Esophagus muscularis mucosa (tissue), 4 donors: ENCODE data around the gene MIS12. TPM values are rescaled to one million over a fixed set of nuclear protein-coding genes. Genes with fewer than 3 reads are reported as not detected.
A peak's percentile ranks its signal among the peaks of the same experiment; 100 is the strongest.

Experiments
- DNase-seq: peaks from one replicate; pipeline ENCODE4 v3.0.0-alpha.2; 2017; ENCODE audit errors: extremely low spot score
- H3K27ac ChIP-seq, 4 donors: fragments of 200-600 bp; sonication (generic); replicated peaks in 1 of 4; 1 replicate in 3 of 4; 2 replicates in 1 of 4; pipeline ENCODE4 v1.5.1; 2016 to 2019; ENCODE audit warnings: mild to moderate bottlenecking in 1 of 4
- H3K27me3 ChIP-seq, 4 donors: fragments of 200-600 bp; sonication (generic); one replicate each; pipeline versions ENCODE4 v1.5.1 to v1.6.0; 2016 to 2019
- H3K36me3 ChIP-seq, 4 donors: fragments of 200-600 bp; sonication (generic); one replicate each; pipeline ENCODE4 v1.5.1; 2016 to 2019
- H3K4me1 ChIP-seq, 4 donors: fragments of 200-600 bp; sonication (generic); one replicate each; pipeline ENCODE4 v1.5.1; 2016 to 2019
- H3K4me3 ChIP-seq, 4 donors: fragments of 200-600 bp; sonication (generic); 1 replicate in 2 of 4; 2 replicates in 2 of 4; pipeline ENCODE4 v1.5.1; 2016 to 2019; ENCODE audit warnings: mild to moderate bottlenecking in 4 of 4, moderate library complexity in 1 of 4
- H3K9me3 ChIP-seq, 4 donors: fragments of 200-600 bp; sonication (generic); 1 replicate in 3 of 4; 2 replicates in 1 of 4; pipeline ENCODE4 v1.5.1; 2016 to 2019
- CTCF ChIP-seq, 3 experiments: fragments of 200-600 bp in 2 of 3; fragments of 450-650 bp in 1 of 3; sonication (generic) in 2 of 3; IDR thresholded peaks; one replicate each; pipeline ENCODE4 v1.5.1; 2017 to 2019; ENCODE audit warnings: antibody characterized with exemption in 3 of 3, mild to moderate bottlenecking in 2 of 3, moderate library complexity in 1 of 3
- EP300 ChIP-seq: sonication (generic); formaldehyde crosslinking; IDR thresholded peaks from one replicate; pipeline ENCODE4 v1.6.1; 2017; ENCODE audit warnings: antibody characterized with exemption
- POLR2A ChIP-seq: fragments of 450-650 bp; IDR thresholded peaks from one replicate; pipeline ENCODE4 v1.6.1; 2017; ENCODE audit warnings: antibody characterized with exemption, moderate library complexity, mild to moderate bottlenecking, low read depth
- POLR2AphosphoS5 ChIP-seq, 2 donors: sonication (generic); formaldehyde crosslinking; IDR thresholded peaks; one replicate each; pipeline ENCODE4 v1.6.1; 2017; ENCODE audit warnings: antibody characterized with exemption in 2 of 2
- WGBS: methylation state at CpG from one replicate; pipeline ENCODE4 v1.1.5; 2018; 5-methylcytosine and 5-hydroxymethylcytosine counted together
- intact Hi-C: fragments of 100-400 bp; cut with DNase I; formaldehyde crosslinking; loops from one replicate; pipeline ENCODE4 v1.15.1; 2023
- total RNA-seq, 4 donors: library from RNA; depleted of rRNA; stranded (reverse); fragments of >200 nt; gene quantifications; one replicate each; pipeline versions ENCODE4 v1.1.0 to v1.2.1, GENCODE V29; 2016

The MIS12 gene
- 10 to 100 TPM in 3 of 4 donors, 1 to 10 TPM in 1; 8.8 to 18.9 (median 14.6) TPM for total RNA-seq

DNA sequence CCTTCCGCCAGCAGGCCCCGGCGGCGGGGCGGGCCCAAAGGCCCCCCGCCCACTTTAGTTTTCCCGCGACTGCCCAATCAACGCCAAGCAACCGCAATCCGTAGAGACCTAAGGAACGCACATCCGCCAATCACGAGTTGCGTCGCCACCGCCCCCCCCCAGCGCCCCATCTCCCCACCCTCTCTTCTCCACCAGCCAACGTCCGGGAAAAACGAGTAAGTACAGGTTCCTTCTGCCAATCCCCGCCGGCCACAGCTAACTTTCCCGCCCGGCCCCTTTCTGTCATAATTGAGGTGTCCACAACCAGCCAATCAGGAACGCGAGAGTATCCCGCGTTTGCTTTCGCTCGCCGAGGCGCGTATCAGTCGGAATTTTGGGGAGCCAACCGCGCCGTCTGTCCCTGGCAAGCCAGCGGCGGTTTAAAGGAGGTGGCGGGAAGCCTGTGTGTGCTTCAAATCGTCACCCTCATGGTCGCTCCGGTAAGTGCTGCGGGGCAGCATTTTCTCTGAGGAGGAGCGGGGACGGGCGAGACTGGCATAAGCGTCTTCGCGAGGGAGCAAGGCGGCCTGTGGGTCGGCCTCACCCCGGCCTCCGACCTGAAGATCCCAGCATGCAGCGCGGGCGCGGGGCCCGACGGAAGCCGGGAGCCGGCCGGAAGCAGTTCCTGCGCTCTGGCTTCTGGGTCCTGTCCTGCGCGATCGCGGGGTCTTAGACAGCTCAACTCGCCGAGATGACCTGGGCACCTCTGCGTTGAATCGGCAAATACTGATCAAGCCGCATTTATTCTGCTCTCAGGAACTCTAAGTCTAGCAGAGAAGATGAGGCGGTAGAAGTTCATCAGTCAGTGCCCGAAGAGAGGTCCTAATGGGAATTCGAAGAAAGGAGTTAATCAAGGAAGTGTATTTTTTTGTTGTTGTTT, at the start of gene MIS12:
TSS of gene MIS12 (plus strand) at position 361 of the 919 bp plus-strand sequence. CDS start 2,297 bp downstream, outside the sequence.
- Histone ChIP-seq H3K9me3 (no peaks in the 10 kb centered on the region), H3K4me3 (peak within 1 kb of the TSS; percentile 76 to 90 (median 88)), H3K36me3 (peaks cover 0 to 59% (median 46%) of the 10 kb centered on the region in 4 donors), H3K27me3 (no peaks in the 10 kb centered on the region), H3K4me1 (peaks cover 26 to 48% (median 38%) of the 10 kb centered on the region in 4 donors), H3K27ac (peak within 1 kb of the TSS; percentile 95 to 99 (median 98))
- DNase-seq = peak; percentile 100
- 2% methylated on average over 27 of the region's 77 CpGs for WGBS
- TF ChIP-seq POLR2A (peak; percentile 33), CTCF (IDR thresholded peaks at IDR 0.05) (no peak), EP300 (no peak), POLR2AphosphoS5 (IDR thresholded peaks at IDR 0.05) (peak; percentile 89 to 91)
- intact Hi-C loops = no loop called here

DNA sequence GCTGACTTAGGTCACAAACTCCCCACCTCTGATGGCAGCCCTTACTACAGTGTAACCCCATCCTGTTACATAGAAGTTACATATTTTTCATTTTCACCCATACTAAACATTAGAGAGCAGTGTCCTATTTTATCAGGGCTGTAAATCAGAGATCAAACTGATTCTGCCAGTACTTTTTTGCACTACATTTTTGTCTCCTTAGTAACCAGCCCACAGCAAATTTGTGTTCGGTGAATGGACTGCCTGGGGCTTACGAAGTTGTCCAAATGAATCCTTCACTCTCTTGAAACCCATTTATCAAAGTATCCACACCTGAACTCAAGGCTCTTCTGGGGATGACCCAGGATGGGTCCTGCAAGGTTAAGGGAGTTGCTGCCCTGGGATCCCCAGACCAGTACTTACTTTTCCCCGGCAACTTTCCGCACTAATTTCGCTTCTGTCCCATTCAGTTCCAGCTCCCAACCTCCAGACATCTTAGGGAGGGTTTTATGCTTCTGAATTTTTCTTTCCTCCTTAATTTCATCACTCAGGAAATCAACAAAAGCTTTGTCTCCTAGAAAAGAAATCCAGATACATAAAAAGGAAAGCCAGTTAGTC, 48.5 kb upstream of the MIS12 start:
- no peaks in the 10 kb centered on the region for H3K9me3 ChIP-seq
- TF ChIP-seq POLR2A (no peak), POLR2AphosphoS5 (IDR thresholded peaks at IDR 0.05) (no peak), CTCF (IDR thresholded peaks at IDR 0.05) (no peak), EP300 (no peak)
- H3K36me3 ChIP-seq = peaks cover 34 to 65% (median 44%) of the 10 kb centered on the region in 4 donors
- no peaks in the 10 kb centered on the region for H3K27me3 ChIP-seq
- peak overlapping the region; percentile 75 to 89 (median 78) for H3K27ac ChIP-seq
- intact Hi-C loops = loop anchor here (2.0 kb wide), 1 partner anchor 31 kb away; the partner anchor contains the start of gene DHX33
- WGBS = 65% methylated on average over 5 of the region's 5 CpGs
- H3K4me3 ChIP-seq = peak overlapping the region; percentile 73 to 96 (median 86)
- DNase-seq = no peak
- H3K4me1 ChIP-seq = peaks cover 18 to 40% (median 33%) of the 10 kb centered on the region in 4 donors

DNA sequence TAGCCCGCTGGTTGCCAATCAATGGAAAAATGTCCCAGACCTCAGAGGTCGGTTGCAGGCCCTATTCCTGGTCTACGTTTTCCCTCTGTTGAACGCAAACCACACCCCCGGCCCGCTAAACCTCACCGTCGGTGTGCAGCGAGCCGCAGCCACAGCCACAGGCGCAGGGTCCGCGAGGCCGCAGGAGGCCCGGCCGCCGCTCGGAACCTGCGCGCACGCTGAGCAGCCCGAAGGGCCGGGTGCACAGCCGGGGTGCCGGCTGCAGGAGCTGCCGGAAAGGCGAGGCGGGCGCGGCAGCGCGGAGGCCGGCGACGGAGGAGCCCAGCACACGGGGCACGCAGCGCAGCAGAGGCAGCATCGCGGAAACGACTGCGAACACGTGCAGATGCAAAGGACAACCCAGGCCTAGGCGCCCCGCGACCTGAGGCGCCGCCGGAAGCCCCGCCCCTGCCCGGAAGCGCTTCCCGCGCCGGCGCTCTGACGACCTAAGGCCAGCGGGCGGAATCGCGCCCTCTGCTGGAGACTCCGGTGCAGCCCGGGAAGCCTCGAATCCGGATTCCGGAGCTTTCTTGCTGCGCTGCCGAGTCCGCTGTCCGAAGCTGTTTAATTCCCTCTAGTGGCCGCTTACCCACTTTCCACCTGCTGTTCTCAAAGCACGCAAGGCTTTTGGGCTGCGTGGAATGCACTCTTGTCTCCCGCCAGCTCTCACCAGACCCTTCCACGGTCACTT, 47.5 kb upstream of the MIS12 start, which contains the start of gene C1QBP:
TSS of gene C1QBP (minus strand) at position 440 of the 730 bp plus-strand sequence. CDS start at position 358, 82 bp downstream.
- peaks cover 18 to 40% (median 33%) of the 10 kb centered on the region in 4 donors for H3K4me1 ChIP-seq
- peak within 1 kb of the TSS; percentile 75 to 89 (median 78) for H3K27ac ChIP-seq
- intact Hi-C loops = loop anchor here (2.0 kb wide), 1 partner anchor 30 kb away; the partner anchor contains the start of gene DHX33
- WGBS = under 1% methylated on average over 52 of the region's 75 CpGs
- TF ChIP-seq POLR2A (peak; percentile 16), POLR2AphosphoS5 (IDR thresholded peaks at IDR 0.05) (peak; percentile 78 to 91), CTCF (IDR thresholded peaks at IDR 0.05) (peak; percentile 99), EP300 (no peak)
- H3K27me3 ChIP-seq = no peaks in the 10 kb centered on the region
- H3K36me3 ChIP-seq = peaks cover 27 to 65% (median 42%) of the 10 kb centered on the region in 4 donors
- DNase-seq = peak; percentile 95
- H3K4me3 ChIP-seq = peak within 1 kb of the TSS; percentile 73 to 96 (median 86)
- no peaks in the 10 kb centered on the region for H3K9me3 ChIP-seq

DNA sequence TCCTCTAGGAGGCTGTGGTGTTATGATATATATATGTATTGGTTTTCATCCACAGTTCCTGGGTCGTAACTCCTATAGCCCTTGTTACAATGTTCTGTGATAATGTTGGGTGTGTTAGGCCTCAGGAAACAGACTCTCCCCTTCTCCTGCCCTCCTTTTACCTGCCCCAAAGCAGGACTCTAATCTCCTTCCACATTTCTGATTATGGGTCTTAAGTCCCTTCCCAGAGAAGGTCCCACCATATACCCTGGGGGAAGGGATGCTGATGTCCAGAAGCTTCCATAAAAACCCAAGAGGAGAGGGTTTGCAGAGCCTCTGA, 47.0 kb upstream of the MIS12 start:
- DNase-seq = no peak
- Histone ChIP-seq H3K9me3 (no peaks in the 10 kb centered on the region), H3K27ac (peak overlapping the region; percentile 75 to 89 (median 78)), H3K27me3 (no peaks in the 10 kb centered on the region), H3K4me3 (peak overlapping the region; percentile 73 to 96 (median 86)), H3K4me1 (peaks cover 18 to 40% (median 33%) of the 10 kb centered on the region in 4 donors), H3K36me3 (peaks cover 27 to 65% (median 42%) of the 10 kb centered on the region in 4 donors)
- intact Hi-C loops = loop anchor here (2.0 kb wide), 1 partner anchor 29 kb away; the partner anchor contains the start of gene DHX33
- TF ChIP-seq CTCF (IDR thresholded peaks at IDR 0.05) (peak in 2 of 3 experiments; percentile 2 to 5), POLR2AphosphoS5 (IDR thresholded peaks at IDR 0.05) (no peak)
- 6% methylated on average over 1 of the region's 1 CpG for WGBS
